SW480 (cell line): ENCODE results near the gene ADD2.

ENCODE experiments used
- DNase-seq: peaks from one replicate; pipeline ENCODE4 v3.0.0-alpha.2; 2016; ENCODE audit warnings: low spot score

ADD2 gene

GRCh38 chr2:70785137-70785911 is 17.3 kb upstream of the ADD2 start:
- peak; percentile 66 for DNase-seq

DNA sequence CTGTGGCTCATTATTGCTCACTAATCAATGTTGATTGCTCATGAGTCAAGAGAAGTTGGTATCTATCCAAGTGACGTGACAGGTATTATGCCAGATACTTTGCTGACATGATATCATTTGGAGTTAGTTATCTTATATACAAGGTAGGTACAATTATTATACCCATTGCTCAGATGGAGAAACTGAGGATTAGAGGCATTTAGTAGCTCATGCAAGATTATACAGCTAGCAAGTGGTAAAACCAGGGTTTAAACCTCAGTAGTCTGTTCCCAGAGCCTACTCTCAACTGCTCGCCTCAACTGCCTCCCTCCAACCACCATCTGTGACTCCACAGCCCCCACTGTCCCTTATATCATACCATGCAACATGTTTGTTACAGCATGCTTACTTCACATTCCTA is 16.3 kb upstream of the ADD2 start:
- DNase-seq: no peak

GRCh38 chr2:70779911-70780545 is 12.0 kb upstream of the ADD2 start:
- DNase-seq: no peak

GRCh38 chr2:70779491-70779890 is 11.5 kb upstream of the ADD2 start:
- no peak for DNase-seq

DNA sequence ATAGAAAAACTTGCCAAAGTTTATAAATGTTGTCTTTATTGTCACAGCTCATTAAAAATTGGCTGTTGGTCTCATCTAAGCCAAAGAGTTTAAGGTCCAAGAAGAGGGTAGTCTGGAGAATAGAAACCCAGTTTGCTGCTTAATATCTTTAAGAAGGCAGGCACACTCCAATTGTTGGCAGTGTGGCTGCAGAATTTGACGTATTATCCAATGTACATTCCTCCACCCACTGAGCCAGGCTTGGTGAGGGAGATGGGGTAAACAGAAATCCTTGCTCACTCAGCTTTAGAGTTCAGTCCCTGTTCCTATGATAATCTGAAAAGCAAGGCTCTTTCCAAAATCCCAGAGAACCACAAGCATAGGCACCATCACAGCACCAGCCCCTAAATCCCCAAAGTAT is 10.7 kb upstream of the ADD2 start:
- DNase-seq: no peak

GRCh38 chr2:70777450-70777849 is 9.4 kb upstream of the ADD2 start:
- no peak for DNase-seq

- no peak for DNase-seq
Observed at GRCh38 chr2:70776266-70776665, 8.3 kb upstream of the ADD2 start.

GRCh38 chr2:70775141-70775540 is 7.1 kb upstream of the ADD2 start:
- peak; percentile 20 for DNase-seq

DNA sequence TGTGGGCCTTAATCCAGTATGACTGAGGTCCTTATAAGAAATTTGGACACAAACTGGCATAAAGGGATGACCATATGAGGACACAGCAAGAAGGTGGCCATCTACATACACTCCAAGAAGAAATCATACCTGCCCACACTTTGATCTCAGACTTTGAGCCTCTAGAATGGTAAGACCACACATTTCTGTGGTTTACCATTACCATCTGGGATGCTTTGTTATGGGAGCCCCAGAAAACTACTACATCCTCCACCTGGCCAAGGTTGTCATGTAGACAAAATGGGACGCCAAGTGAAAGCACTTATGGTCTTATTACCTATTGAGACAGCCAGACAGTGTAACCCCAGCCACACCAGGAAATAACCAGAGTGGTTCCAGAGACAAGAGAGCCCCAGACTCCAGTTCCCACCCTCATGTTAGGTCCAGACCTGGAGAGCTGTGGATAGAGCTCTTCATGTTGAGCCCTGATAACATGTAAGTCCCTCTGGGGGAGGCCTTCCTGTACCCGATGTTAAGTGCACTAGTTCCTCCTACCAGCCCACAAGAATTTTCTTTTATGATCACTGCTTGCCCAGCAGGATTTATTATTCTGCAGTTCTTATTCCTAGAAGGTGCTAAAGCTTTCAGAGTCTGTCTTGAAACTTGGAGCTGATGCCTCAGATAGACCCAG is 4.6 kb upstream of the ADD2 start:
- DNase-seq: peak; percentile 67

GRCh38 chr2:70771446-70771845 is 3.4 kb upstream of the ADD2 start:
- DNase-seq: no peak

- no peak for DNase-seq
Observed at GRCh38 chr2:70769450-70769849, 1.4 kb upstream of the ADD2 start.

DNA sequence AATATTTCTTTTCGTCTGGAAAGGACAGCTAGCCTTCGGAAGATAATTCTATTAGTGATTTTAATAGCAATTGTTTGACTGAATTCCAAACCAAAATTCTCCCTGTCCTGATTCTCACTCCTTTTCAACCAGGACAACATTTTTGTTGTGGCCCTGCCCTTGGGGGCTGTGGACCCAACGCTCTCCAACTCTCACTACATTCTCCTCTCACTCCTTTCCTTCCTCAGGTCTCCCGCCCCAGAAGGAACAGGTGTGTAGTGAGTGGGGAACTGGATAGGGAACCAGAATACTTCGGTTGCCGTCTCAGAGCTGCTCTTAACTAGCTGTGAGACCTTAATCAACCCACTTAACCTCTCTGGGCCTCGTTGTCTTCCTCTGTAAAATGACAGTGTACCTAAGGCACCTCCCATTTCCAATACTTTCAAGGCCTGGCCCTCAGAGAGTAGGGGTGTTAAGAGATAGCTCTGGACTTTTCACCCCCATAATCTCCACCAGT is 638 bp upstream of the ADD2 start:
- no peak for DNase-seq

DNA sequence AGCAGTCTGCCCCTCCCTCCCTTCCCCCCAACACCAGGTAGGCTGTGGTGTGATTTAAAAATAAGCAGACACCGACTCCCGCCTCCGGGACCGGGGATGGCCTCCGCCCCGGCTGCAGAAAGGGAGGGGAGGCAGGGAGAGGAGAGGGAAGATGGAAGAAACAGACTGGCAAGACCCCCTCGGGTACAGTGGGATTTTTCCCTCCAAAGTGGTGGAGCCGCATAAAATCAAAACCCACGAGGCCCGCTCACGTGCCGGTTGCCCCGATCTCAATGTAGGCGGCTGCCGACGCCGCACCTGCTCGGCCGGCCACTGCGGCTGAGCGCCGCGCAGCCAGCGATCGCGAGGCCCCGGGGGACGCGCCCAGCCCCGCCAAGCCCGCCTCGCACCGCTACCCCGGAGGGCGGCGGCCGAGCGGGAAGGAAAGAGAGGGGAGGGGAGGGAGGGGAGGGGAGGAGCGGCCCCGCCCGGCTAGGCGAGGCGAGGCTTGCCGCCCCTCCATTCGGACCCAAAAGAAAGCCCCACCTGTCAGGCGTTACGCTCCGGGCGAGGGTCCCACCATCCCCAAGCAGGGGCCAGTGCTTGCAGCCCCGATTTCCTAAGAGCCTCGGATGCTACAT is 811 bp downstream of the ADD2 start:
- DNase-seq: no peak

- DNase-seq: no peak
Observed at GRCh38 chr2:70766357-70767078, 1.5 kb downstream of the ADD2 start.

DNA sequence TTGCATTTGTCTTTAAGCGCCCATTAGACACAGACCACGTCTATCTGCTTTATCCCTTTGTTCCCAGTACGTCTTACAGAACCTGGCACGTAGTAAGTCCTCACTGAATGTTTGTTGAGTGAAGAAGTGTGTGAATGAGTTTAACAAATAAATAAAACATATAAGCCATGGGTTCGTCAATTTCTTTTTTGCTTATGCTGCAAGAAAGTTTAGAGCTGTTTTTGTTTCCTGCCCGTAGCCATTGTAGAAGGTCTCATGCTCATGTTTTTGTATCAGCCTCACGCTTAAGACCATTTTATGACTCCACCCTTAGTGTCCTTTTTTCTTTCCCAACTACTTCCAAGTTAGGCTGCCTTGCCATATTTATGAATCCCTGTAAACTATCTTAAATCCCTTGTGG is 2.5 kb downstream of the ADD2 start:
- no peak for DNase-seq

DNA sequence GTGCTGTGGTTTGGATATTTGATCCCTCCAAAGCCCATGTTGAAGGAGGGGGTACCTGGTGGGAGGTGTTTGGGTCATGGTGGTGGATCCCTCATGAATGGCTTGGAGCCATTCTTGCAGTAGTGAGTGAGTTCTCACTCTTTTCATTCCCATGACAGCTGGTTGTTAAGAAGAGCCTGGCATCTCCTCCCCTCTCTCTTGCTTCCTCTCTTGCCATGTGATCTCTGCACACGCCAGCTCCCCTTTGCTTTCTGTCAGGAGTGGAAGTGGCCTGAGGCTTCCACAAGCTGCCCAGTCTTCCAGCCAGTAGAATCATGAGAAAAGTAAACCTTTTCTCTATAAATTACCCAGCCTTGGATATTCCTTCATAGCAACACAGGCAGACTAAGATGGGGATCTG is 8.6 kb downstream of the ADD2 start:
- no peak for DNase-seq

GRCh38 chr2:70757966-70758365 is 10.0 kb downstream of the ADD2 start:
- no peak for DNase-seq

DNA sequence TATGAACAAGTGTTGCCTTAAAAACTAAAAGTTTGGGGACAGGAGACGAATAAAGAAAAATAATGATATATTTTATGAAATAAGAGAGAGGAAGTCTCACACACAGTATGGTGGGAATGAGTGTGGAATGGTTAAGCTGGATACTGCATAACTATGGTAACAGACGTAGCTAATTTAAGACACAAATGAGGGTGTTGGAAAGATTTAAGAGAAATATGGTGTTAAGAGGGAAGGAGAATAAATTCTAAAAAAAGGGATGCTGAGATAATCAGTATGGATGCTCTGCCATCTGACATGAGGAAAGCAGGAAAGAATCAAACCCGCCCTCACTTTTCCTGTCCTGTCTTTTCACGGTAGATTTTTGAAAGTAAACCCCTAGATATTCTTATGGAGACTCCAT is 10.6 kb downstream of the ADD2 start:
- no peak for DNase-seq

DNA sequence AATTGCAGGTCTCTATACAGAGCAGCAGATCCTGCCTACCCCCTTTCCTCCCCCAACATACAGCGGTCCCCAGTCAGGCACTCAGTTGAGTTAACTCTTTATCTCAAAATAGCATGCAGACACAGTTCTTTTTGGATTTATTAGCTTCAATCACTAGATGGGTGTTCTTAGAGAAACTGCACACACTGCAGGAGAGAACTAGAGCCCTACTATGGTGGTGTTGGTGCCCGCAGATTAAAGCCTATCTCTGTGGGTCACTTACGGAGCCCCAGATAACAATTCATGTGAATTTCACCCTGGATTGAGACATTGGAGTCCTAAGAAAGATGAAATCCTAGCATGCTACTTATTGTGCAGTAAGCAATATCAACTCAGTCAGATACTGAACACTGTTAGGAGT is 11.9 kb downstream of the ADD2 start:
- DNase-seq: no peak

DNA sequence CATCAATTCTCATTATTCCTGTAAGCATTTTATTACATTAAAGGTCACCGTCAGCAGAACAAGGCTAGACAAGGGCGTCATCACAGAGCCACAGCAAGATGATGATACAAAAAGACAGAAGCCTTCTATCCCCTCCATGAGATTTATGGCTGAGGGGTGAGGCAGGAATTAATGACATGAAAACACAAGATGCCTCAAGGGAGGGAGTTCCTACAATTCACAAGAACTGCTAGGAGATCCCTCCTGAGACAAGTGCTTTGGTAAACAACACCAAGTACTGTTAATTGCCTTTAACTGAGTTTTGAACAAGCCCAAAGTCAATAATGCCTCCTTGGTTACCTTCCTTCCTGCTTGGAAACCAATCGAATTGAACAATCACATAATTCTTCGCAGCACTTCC is 14.1 kb downstream of the ADD2 start:
- DNase-seq: no peak

DNA sequence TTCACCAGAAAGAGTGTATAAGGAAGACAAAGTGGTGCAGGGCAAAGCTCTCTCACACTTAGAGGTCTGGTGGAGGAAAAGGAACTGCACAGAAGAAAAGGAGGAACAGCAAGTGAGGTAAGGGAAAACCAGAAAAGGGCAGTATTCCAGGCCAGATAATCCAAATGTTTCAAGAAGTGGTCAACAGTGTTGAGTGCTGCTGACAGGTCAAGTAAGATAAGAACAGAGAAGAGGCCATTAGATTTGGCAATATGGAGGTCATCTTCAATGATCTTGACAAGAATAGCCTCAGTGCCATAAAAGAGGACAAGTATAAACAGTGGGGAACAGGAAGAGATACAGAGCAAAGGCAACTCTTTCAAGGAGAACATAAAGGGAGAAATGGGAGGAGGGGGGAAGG is 15.0 kb downstream of the ADD2 start:
- DNase-seq: no peak

DNA sequence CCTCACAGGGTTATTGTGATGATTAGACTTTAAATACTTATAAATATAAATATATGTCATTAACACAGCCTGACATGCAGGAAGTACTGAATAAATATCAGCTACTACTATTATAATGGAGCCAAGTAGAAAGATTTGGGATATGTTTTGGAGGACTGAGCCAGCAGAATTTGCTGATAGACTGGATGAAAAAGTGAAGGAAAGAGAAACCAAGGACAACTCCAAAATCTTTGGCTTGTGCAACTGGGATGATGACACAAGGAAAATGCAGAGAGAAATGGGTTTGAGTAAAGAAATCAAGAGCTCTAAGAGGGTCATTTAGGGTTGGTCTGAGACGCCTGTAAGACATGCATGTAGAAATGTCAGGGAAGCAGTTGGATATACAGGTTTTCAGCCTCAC is 15.6 kb downstream of the ADD2 start:
- DNase-seq: no peak
